GM23248 (cell line): ENCODE measurements around the gene CEACAM16. TPM values are rescaled to one million over a fixed set of nuclear protein-coding genes. Genes with fewer than 3 reads are reported as not detected.

Experiments
- DNase-seq: peaks from one replicate; pipeline ENCODE4 v3.0.0-alpha.2; 2015
- H2AFZ ChIP-seq: fragments of 200-600 bp; sonication (generic); 2 replicates; pipeline ENCODE4 v1.6.1; 2016; ENCODE audit warnings: antibody characterized with exemption
- H3F3A ChIP-seq: fragments of 200-600 bp; sonication (generic); 2 replicates; pipeline ENCODE4 v1.6.1; 2016; ENCODE audit warnings: mild to moderate bottlenecking, antibody characterized with exemption, mixed run types; ENCODE audit not compliant: insufficient read depth
- H3K27ac ChIP-seq: fragments of 200-600 bp; sonication (generic); 2 replicates; pipeline ENCODE4 v1.5.1; 2016; ENCODE audit warnings: mild to moderate bottlenecking
- H3K27me3 ChIP-seq: fragments of 200-600 bp; sonication (generic); replicated peaks from 2 replicates; pipeline ENCODE4 v1.6.1; 2016; ENCODE audit warnings: mild to moderate bottlenecking; ENCODE audit not compliant: insufficient read depth
- H3K36me3 ChIP-seq: fragments of 200-600 bp; sonication (generic); 2 replicates; pipeline ENCODE4 v1.6.1; 2016; ENCODE audit warnings: low read depth, mild to moderate bottlenecking
- H3K4me1 ChIP-seq: fragments of 200-600 bp; sonication (generic); 2 replicates; pipeline ENCODE4 v1.6.1; 2016; ENCODE audit warnings: mild to moderate bottlenecking; ENCODE audit not compliant: insufficient read depth
- H3K4me2 ChIP-seq: fragments of 200-600 bp; sonication (generic); one replicate; pipeline ENCODE4 v1.6.1; 2016; ENCODE audit warnings: mild to moderate bottlenecking; ENCODE audit not compliant: unreplicated experiment
- H3K4me3 ChIP-seq: fragments of 200-600 bp; sonication (generic); 2 replicates; pipeline ENCODE4 v1.5.1; 2016; ENCODE audit warnings: mild to moderate bottlenecking
- H3K79me2 ChIP-seq: fragments of 200-600 bp; sonication (generic); 2 replicates; pipeline ENCODE4 v1.6.1; 2016; ENCODE audit warnings: mild to moderate bottlenecking; ENCODE audit not compliant: insufficient read depth
- H3K9ac ChIP-seq: fragments of 200-600 bp; sonication (generic); 2 replicates; pipeline ENCODE4 v1.6.1; 2016; ENCODE audit warnings: mild to moderate bottlenecking
- H3K9me2 ChIP-seq: fragments of 200-600 bp; sonication (generic); 2 replicates; pipeline ENCODE4 v1.6.1; 2016; ENCODE audit warnings: mixed run types, mild to moderate bottlenecking, moderate library complexity; ENCODE audit not compliant: insufficient read depth
- H3K9me3 ChIP-seq: fragments of 200-600 bp; sonication (generic); one replicate; pipeline ENCODE4 v1.6.1; 2017; ENCODE audit warnings: low read depth
- H4K20me1 ChIP-seq: fragments of 200-600 bp; sonication (generic); 2 replicates; pipeline ENCODE4 v1.6.0; 2016; ENCODE audit not compliant: insufficient read depth
- EZH2 ChIP-seq: fragments of 200-600 bp; sonication (generic); IDR thresholded peaks from 2 replicates; pipeline ENCODE4 v1.6.1; 2018; ENCODE audit warnings: antibody characterized with exemption, mild to moderate bottlenecking; ENCODE audit not compliant: insufficient read depth, poor library complexity, severe bottlenecking
- EZH2phosphoT487 ChIP-seq: fragments of 200-600 bp; sonication (generic); IDR thresholded peaks from 2 replicates; pipeline ENCODE4 v1.6.1; 2018; ENCODE audit warnings: antibody characterized with exemption, moderate library complexity, mild to moderate bottlenecking, low read depth; ENCODE audit not compliant: insufficient read depth
- WGBS, 2 experiments: methylation state at CpG; one replicate each; pipeline ENCODE4 v1.1.6; 2015 to 2017; ENCODE audit warnings: low lambda C conversion rate in 2 of 2, low coverage in 1 of 2; ENCODE audit errors: missing lambda C conversion rate in 2 of 2; 5-methylcytosine and 5-hydroxymethylcytosine counted together
- in situ Hi-C: fragments of 300-500 bp; cut with MboI; formaldehyde crosslinking; loops from 2 replicates; pipeline ENCODE4 v1.15.0; 2020
- polyA plus RNA-seq: library from polyadenylated mRNA; unstranded; fragments of >200 nt; fragmentation: Nextera tagmentation; extraction: Ambion mirVana; gene quantifications from 2 replicates; pipeline ENCODE4 v1.2.1, GENCODE V29; 2016
- total RNA-seq: library from RNA; depleted of rRNA; stranded (reverse); fragments of >200 nt; shearing (Covaris generic); gene quantifications from 2 replicates; pipeline ENCODE4 v1.2.3, GENCODE V29; 2014

The CEACAM16 gene
- total and polyA plus RNA-seq, 2 experiments from 2014 or later: not detected

- WGBS, 2 experiments: 39 to 44% methylated on average over 24 to 25 of the region's 25 CpGs
- Histone ChIP-seq H3K9me3 (no peaks in the 10 kb centered on the region), H3K27me3 (no peaks in the 10 kb centered on the region), H3K9ac (peak overlapping the region; percentile 31), H3K27ac (peak overlapping the region; percentile 59), H2AFZ (peak overlapping the region; percentile 32; the same call in 1 of the 2 replicates), H3K4me3 (no peak overlapping the region), H3K4me2 (peak overlapping the region; percentile 27), H3F3A (peaks cover 9% of the 10 kb centered on the region; the same call in 1 of the 2 replicates), H3K36me3 (no peaks in the 10 kb centered on the region), H3K79me2 (no peaks in the 10 kb centered on the region), H3K9me2 (no peaks in the 10 kb centered on the region), H3K4me1 (0 out of 2 replicates have a peak, but pooled peaks cover 6% of the 10 kb centered on the region), H4K20me1 (no peaks in the 10 kb centered on the region)
- TF ChIP-seq EZH2phosphoT487: 0 out of 2 replicates have a peak, but pooled peaks have one; percentile 73
- no peak for TF ChIP-seq EZH2
- in situ Hi-C loops: no loop called here
- DNase-seq: peak; percentile 93
Measured at GRCh38 chr19:44684892-44685863, 13.8 kb upstream of the CEACAM16 start.

GRCh38 chr19:44685877-44686276 lies 13.1 kb upstream of the CEACAM16 start:
- H3K27ac ChIP-seq: peak overlapping the region; percentile 59; the same call in 1 of the 2 replicates
- no peaks in the 10 kb centered on the region for H3K27me3 ChIP-seq
- H3F3A ChIP-seq: peaks cover 9% of the 10 kb centered on the region; the same call in 1 of the 2 replicates
- H3K36me3 ChIP-seq: no peaks in the 10 kb centered on the region
- in situ Hi-C loops: no loop called here
- WGBS, 2 experiments: 86 to 91% methylated on average over 4 of the region's 4 CpGs
- H3K4me3 ChIP-seq: no peak overlapping the region
- DNase-seq: peak; percentile 25
- no peaks in the 10 kb centered on the region for H4K20me1 ChIP-seq
- H3K79me2 ChIP-seq: no peaks in the 10 kb centered on the region
- no peak overlapping the region for H3K4me2 ChIP-seq
- H3K9me2 ChIP-seq: no peaks in the 10 kb centered on the region
- H2AFZ ChIP-seq: no peak overlapping the region
- 0 out of 2 replicates have a peak, but pooled peaks cover 6% of the 10 kb centered on the region for H3K4me1 ChIP-seq
- no peaks in the 10 kb centered on the region for H3K9me3 ChIP-seq
- TF ChIP-seq EZH2phosphoT487 (no peak), EZH2 (no peak)
- H3K9ac ChIP-seq: no peak overlapping the region

GRCh38 chr19:44686896-44687295 lies 12.1 kb upstream of the CEACAM16 start:
- DNase-seq: no peak
- TF ChIP-seq EZH2phosphoT487 (no peak), EZH2 (no peak)
- Histone ChIP-seq H3K9me2 (no peaks in the 10 kb centered on the region), H3K36me3 (no peaks in the 10 kb centered on the region), H3K79me2 (no peaks in the 10 kb centered on the region), H4K20me1 (no peaks in the 10 kb centered on the region), H3K9me3 (no peaks in the 10 kb centered on the region), H3K4me2 (no peak overlapping the region), H2AFZ (no peak overlapping the region), H3K27me3 (no peaks in the 10 kb centered on the region), H3K9ac (no peak overlapping the region), H3K4me3 (no peak overlapping the region), H3F3A (peaks cover 9% of the 10 kb centered on the region; the same call in 1 of the 2 replicates), H3K4me1 (peaks cover 9% of the 10 kb centered on the region; the same call in 1 of the 2 replicates), H3K27ac (no peak overlapping the region)
- in situ Hi-C loops: no loop called here
- 92 to 98% methylated on average over 4 of the region's 4 CpGs for WGBS, 2 experiments

GRCh38 chr19:44687888-44688287 lies 11.1 kb upstream of the CEACAM16 start:
- Histone ChIP-seq H3K9me3 (no peaks in the 10 kb centered on the region), H3K4me2 (no peak overlapping the region), H4K20me1 (no peaks in the 10 kb centered on the region), H3K4me3 (no peak overlapping the region), H3K4me1 (peaks cover 10% of the 10 kb centered on the region; the same call in 1 of the 2 replicates), H3K9ac (no peak overlapping the region), H3K79me2 (no peaks in the 10 kb centered on the region), H3K27me3 (no peaks in the 10 kb centered on the region), H3K27ac (no peak overlapping the region), H2AFZ (no peak overlapping the region), H3K9me2 (no peaks in the 10 kb centered on the region), H3F3A (peaks cover 9% of the 10 kb centered on the region; the same call in 1 of the 2 replicates), H3K36me3 (no peaks in the 10 kb centered on the region)
- in situ Hi-C loops: no loop called here
- no peak for TF ChIP-seq EZH2phosphoT487
- no peak for TF ChIP-seq EZH2
- WGBS, 2 experiments: 90 to 95% methylated on average over 7 of the region's 7 CpGs
- DNase-seq: no peak
